Ureter (tissue), 1 donor: ENCODE results near the gene STIP1. TPM values are rescaled to one million over a fixed set of nuclear protein-coding genes. Genes with fewer than 3 reads are reported as not detected.
"Not testable (repeated sequence)": the region's sequence is repeated elsewhere in the genome, so short reads cannot be mapped to it uniquely, and the experiment has no call there.

Experiments used
- DNase-seq: peaks from one replicate; pipeline ENCODE4 v3.0.0-alpha.2; 2020; ENCODE audit warnings: low spot score
- total RNA-seq: library from RNA; stranded (reverse); gene quantifications from one replicate; pipeline ENCODE4 v1.2.4, GENCODE V29; 2023
- donor health status: DM: yes; HTN: yes; CAD: no.

The STIP1 gene
- total RNA-seq, 1 donor from 2014 or later = 119 TPM

GRCh38 chr11:64157631-64158394, 28.2 kb upstream of the STIP1 start:
- no peak for DNase-seq

- no peak for DNase-seq
These were observed 24.9 kb upstream of the STIP1 start for GRCh38 chr11:64161037-64161436.

- not testable (repeated sequence) for DNase-seq
These were observed 23.2 kb upstream of the STIP1 start for GRCh38 chr11:64162769-64163168.

GRCh38 chr11:64163951-64164350, 22.0 kb upstream of the STIP1 start:
- DNase-seq = no peak

- no peak for DNase-seq
These were observed 21.3 kb upstream of the STIP1 start for GRCh38 chr11:64164392-64165312.

GRCh38 chr11:64165481-64165841, 20.5 kb upstream of the STIP1 start:
- no peak for DNase-seq

GRCh38 chr11:64165842-64166635, 19.9 kb upstream of the STIP1 start, which contains the start of gene MACROD1:
TSS of gene MACROD1 (minus strand) at chr11:64166113. CDS start at chr11:64165994, 119 bp downstream.
- peak; percentile 87 for DNase-seq

- no peak for DNase-seq
These were observed 15.6 kb upstream of the STIP1 start for GRCh38 chr11:64170419-64170818.

- no peak for DNase-seq
These were observed 12.2 kb upstream of the STIP1 start for GRCh38 chr11:64173616-64174355.

GRCh38 chr11:64176751-64177150, 9.2 kb upstream of the STIP1 start:
- no peak for DNase-seq

GRCh38 chr11:64178203-64178602, 7.8 kb upstream of the STIP1 start:
- no peak for DNase-seq

- no peak for DNase-seq
These were observed 6.9 kb upstream of the STIP1 start for GRCh38 chr11:64178951-64179639.

- DNase-seq = peak; percentile 41
These were observed 5.1 kb upstream of the STIP1 start for GRCh38 chr11:64180891-64181290.

- DNase-seq = peak; percentile 95
These were observed 4.2 kb upstream of the STIP1 start for GRCh38 chr11:64181506-64182411.

- no peak for DNase-seq
These were observed 2.1 kb upstream of the STIP1 start for GRCh38 chr11:64183890-64184289.

- peak; percentile 89 for DNase-seq
These were observed 737 bp upstream of the STIP1 start for GRCh38 chr11:64185175-64185692.

GRCh38 chr11:64186492-64187165, 658 bp downstream of the STIP1 start:
- no peak for DNase-seq

GRCh38 chr11:64192434-64192833, 6.5 kb downstream of the STIP1 start:
- no peak for DNase-seq

GRCh38 chr11:64196626-64197025, 10.7 kb downstream of the STIP1 start:
- DNase-seq = no peak
